Posterior vena cava (tissue), 2 donors: ENCODE data around the gene MPHOSPH9. TPM values are rescaled to one million over a fixed set of nuclear protein-coding genes. Genes with fewer than 3 reads are reported as not detected.

Experiments
- DNase-seq: peaks from one replicate; pipeline ENCODE4 v3.0.0-alpha.2; 2020; ENCODE audit warnings: low spot score
- intact Hi-C, 2 donors: fragments of 100-400 bp; cut with DNase I; formaldehyde crosslinking; loops; one replicate each; pipeline versions ENCODE4 v1.14.1 to v1.14.2; 2022 to 2023
- total RNA-seq, 2 donors: library from RNA; stranded (reverse); fragmentation: NEBNext Ultra II Directional; extraction: Animal tissue kit (Norgen Biotek cat#: 25700); gene quantifications; one replicate each; pipeline ENCODE4 v1.2.1, GENCODE V29; 2021
- donor health status: DM: yes; HTN: yes; CAD: no.
- donor health status: DM: yes; HTN: yes; CAD: no.

MPHOSPH9 gene
- total RNA-seq, 2 donors from 2014 or later: 12.6 to 18.7 TPM

DNA sequence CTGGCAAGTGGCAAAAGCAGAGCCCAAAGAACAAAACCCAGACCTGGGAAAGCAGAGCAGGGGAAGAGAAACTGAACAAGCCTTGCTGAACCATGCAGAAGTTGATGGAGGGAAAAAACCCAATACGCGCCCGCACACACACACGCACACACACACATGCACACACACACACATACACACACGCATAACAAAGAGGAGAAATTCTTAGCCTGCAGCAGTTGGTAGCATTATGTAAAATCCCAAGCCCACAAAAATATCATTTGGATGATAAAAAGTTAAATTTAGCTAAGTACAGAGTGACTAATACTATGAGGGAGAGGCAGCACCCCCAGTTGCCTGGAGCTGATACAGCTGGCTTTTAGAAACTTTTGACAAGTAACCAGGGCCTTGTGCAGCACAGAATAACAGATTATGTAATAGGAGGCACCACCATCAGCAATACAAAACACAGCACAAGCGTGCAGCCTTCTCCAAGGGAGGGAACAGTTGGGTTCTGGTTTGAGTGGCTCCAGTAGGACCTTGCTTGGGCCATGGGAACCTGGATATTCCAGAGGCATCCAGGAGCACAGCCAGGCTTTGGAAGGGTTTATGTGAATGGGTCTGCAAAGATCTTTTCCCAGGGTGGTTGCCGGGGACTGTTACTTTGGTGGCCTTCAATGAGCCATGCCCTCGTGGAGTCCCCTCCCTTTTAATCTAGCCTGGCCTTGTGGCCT lies 117.4 kb downstream of the MPHOSPH9 start:
- no peak for DNase-seq
- intact Hi-C loops: no loop called here

DNA sequence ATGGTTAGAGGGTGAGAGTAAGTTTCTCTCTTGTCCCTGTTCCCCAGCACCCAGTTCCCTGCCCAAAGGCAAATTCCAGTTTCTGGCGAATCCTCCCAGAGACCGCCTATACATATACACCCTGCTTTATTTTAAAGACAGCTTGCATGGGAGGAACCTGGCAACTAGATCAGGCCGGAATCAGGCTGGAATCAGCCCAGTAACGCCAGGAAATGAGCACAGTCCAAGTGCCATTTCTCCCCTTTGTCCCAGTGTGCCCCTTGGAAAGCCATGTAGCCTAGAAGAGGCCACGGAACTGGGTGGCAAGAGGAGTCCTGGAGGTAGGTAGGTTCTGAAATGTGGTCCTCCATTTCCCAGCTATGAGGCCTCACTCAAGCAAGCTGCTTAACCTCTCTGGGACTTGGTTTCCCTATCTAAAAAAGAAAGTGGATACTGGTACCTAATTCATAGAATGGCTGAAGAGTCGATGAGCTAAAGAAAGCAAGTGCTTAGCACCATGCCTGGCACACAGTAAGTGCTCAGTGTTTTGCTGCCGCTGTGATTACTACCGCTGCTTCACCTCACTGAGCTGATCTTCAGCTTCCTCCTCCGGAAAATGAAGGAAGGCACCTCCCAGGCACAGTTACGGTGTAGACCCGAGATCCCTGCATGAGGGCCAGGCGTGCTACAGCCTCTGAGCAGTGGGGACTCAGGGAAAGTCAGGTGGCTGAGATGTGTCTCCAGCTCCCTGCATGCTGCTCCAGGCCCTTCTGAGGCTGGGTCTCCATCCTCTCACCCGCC lies 118.4 kb downstream of the MPHOSPH9 start:
- intact Hi-C loops: loop anchor here in 1 of 2 donors (5.0 kb wide), 1 partner anchor 67 kb away; no protein-coding TSS in a partner anchor
- no peak for DNase-seq

DNA sequence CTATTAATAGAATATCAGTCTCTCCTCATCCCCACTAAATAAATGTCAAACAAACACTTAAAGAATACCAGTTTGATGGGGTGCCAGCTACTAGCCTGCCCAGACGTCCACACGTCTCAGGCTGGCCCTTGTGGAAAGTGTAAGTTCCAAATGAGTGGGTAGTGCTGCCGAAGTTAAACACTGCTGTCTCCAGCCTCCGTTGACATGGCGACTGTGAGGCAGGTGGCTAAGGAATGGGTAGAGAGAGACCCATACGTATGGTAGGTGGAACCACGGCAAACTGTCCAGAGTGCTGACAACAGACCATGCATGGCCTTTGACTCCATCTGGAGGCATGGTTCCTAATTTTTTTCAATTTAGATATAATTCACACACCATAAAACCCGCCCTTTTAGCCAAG lies 119.9 kb downstream of the MPHOSPH9 start:
- intact Hi-C loops: loop anchor here in 1 of 2 donors (5.0 kb wide), 1 partner anchor 66 kb away; no protein-coding TSS in a partner anchor

DNA sequence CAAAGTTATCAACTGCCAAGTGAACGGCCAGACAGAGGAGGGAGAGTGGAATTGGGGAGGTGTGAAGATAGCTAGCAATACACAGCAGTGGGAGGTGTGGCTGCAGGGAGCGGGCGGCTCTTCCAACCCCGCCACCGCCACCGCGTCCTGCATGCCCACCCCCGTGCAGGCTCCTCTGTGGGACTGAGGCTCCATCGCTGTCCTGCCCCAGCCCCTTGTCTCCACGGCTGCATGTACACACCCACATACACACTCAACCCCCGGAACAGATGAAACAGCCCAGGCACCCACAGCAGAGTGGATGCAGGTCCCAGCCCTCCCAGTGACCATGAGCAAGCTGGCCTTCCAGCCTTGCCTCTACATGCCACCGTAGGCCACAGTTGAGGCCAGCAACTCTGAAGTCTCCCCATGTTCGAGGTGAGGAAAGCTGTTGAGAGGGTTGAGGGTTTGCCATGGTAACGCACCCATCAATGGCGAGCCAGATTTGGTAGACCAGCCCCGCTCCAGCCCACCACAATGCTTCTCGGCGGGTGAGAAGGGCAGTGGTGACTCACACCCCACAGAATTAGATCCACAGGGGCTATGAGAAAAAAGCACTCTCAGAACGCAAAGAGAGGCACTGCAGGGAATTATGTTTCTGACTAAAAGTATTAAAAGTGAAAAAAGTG lies 121.3 kb downstream of the MPHOSPH9 start:
- intact Hi-C loops: loop anchor here in 1 of 2 donors (5.0 kb wide), 1 partner anchor 64 kb away; no protein-coding TSS in a partner anchor
- no peak for DNase-seq

More for the DNA sequence above, 119.9 kb downstream of the MPHOSPH9 start:
- no peak for DNase-seq

DNA sequence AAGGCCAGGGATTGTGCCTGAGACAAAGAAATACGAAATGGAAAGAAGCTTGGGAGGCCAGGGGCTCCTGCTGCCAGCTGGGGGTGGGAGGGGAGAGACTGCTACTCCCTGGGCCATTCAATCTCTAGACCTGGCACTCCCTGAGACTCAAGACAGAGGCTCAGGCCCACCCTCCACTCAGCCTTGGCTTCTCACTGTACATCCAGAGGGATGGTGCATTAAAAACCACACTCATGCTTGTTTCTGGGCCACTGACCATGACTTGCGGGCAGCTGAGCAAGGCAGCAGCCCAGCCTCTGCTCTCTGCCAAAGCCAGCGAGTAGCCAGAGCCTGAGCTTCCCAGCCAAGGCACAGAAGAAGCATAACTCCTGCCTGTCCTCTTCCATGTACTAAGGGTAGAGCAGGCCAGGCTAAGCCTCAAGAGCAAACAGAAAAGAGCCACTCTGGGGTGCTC lies 123.6 kb downstream of the MPHOSPH9 start:
- intact Hi-C loops: no loop called here
- DNase-seq: peak; percentile 86

DNA sequence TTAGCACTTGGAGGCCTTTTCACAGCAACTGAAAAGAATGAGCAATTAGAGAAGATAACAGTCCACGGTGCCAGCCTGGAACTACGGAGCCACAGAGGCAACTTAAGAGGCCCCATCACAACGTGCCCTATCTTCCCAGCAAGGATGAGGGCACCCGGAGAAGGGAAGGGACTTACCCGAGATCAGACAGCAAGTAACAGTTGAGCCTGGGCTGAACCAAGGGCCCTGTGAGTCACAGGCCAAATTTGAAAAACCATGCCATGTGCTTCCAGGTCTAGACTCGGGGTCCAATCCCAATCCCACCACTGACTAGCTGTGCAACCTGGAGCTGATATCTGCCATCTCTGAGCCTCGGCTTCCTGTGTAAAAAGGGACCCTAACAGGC lies 124.3 kb downstream of the MPHOSPH9 start:
- no peak for DNase-seq
- intact Hi-C loops: no loop called here

- DNase-seq: no peak
- intact Hi-C loops: loop anchor here in 1 of 2 donors (2.0 kb wide), 1 partner anchor 47 kb away; no protein-coding TSS in a partner anchor
These were observed 124.8 kb downstream of the MPHOSPH9 start for GRCh38 chr12:123107926-123108681.

GRCh38 chr12:123106640-123107359 lies 126.1 kb downstream of the MPHOSPH9 start:
- no peak for DNase-seq
- intact Hi-C loops: loop anchor here in 1 of 2 donors (2.0 kb wide), 1 partner anchor 46 kb away; no protein-coding TSS in a partner anchor

DNA sequence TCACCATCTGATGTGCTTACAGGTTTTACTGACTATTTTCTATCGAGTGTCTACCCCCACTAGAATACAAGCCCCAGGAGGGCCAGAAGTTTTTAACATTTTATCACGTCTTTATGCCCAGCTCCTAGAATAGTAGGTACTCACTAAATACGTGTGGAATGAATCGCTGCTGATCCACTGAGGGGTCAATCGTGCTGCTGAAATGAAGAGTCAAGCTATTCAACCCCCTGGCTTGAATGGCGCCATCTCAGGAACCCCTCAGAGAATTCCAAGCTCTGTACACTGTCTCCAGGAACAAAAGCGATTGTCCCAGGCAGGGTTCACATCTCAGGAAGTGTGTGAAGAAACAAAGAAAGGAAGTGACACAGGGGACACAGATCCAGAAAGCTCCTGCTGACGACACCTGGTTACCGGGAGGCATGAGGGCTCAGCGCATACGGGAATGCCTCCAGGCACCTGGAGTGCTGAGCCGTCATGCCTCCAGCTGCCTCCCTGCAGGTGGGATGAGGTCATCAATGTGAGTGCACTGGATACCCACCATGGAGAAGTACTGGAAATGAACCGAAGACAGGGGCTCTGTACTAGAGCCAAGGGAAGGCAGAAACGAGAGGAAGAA lies 127.6 kb downstream of the MPHOSPH9 start:
- intact Hi-C loops: no loop called here
- no peak for DNase-seq

- intact Hi-C loops: no loop called here
- DNase-seq: no peak
These were observed 128.1 kb downstream of the MPHOSPH9 start for GRCh38 chr12:123104809-123105208.

Other genes starting within 250 kb of the MPHOSPH9 start
- 10 to 100 TPM; 17.2 to 24.7 TPM for gene PITPNM2, start 82.1 kb downstream of the MPHOSPH9 start, total RNA-seq
- gene MTRFR, start 295 bp upstream of the MPHOSPH9 start, total RNA-seq: 1 to 10 TPM; 5.8 to 7.3 TPM
- 100 to 1,000 TPM; 121 to 123 TPM for gene CDK2AP1, start 38.7 kb upstream of the MPHOSPH9 start, total RNA-seq
- 10 to 100 TPM; 26.1 to 31.2 TPM for gene SBNO1, start 131.7 kb upstream of the MPHOSPH9 start, total RNA-seq
- gene KMT5A, start 151.0 kb upstream of the MPHOSPH9 start, total RNA-seq: 10 to 100 TPM; 52.2 to 56.1 TPM
- 1 to 10 TPM; 4.8 to 5.3 TPM for gene RILPL2, start 203.5 kb upstream of the MPHOSPH9 start, total RNA-seq
- 10 to 100 TPM; 11.9 to 16.9 TPM for gene SNRNP35, start 225.0 kb upstream of the MPHOSPH9 start, total RNA-seq